Activated T-cell treated with anti-CD3 and anti-CD28 coated beads for 4 hours (primary cell): ENCODE data around the gene EIF4G3.
"Not testable (repeated sequence)": the region's sequence is repeated elsewhere in the genome, so short reads cannot be mapped to it uniquely, and the experiment has no call there.

ENCODE experiments used
- DNase-seq: peaks from one replicate; pipeline ENCODE4 v3.0.0-alpha.2; 2020

The EIF4G3 gene

GRCh38 chr1:21065851-21066250 lies 110.8 kb downstream of the EIF4G3 start:
- no peak for DNase-seq

GRCh38 chr1:21064057-21064456 lies 112.6 kb downstream of the EIF4G3 start:
- no peak for DNase-seq

GRCh38 chr1:21060523-21060922 lies 116.2 kb downstream of the EIF4G3 start:
- DNase-seq: no peak

- no peak for DNase-seq
Observed at GRCh38 chr1:21059021-21059420, 117.7 kb downstream of the EIF4G3 start.

- DNase-seq: no peak
Observed at GRCh38 chr1:21058035-21058793, 118.5 kb downstream of the EIF4G3 start.

- DNase-seq: not testable (repeated sequence)
Observed at GRCh38 chr1:21053189-21053928, 123.3 kb downstream of the EIF4G3 start.

- DNase-seq: no peak
Observed at GRCh38 chr1:21052034-21052433, 124.7 kb downstream of the EIF4G3 start.

GRCh38 chr1:21051177-21051825 lies 125.4 kb downstream of the EIF4G3 start:
- DNase-seq: no peak

- DNase-seq: no peak
Observed at GRCh38 chr1:21050031-21050430, 126.7 kb downstream of the EIF4G3 start.

- DNase-seq: no peak
Observed at GRCh38 chr1:21048462-21048861, 128.2 kb downstream of the EIF4G3 start.

- DNase-seq: no peak
Observed at GRCh38 chr1:21046132-21046531, 130.6 kb downstream of the EIF4G3 start.

- no peak for DNase-seq
Observed at GRCh38 chr1:21045351-21045750, 131.3 kb downstream of the EIF4G3 start.

GRCh38 chr1:21042929-21043605 lies 133.6 kb downstream of the EIF4G3 start:
- no peak for DNase-seq

GRCh38 chr1:21041541-21041940 lies 135.2 kb downstream of the EIF4G3 start:
- DNase-seq: no peak

- no peak for DNase-seq
Observed at GRCh38 chr1:21037091-21037490, 139.6 kb downstream of the EIF4G3 start.

- no peak for DNase-seq
Observed at GRCh38 chr1:21035794-21036193, 140.9 kb downstream of the EIF4G3 start.

- no peak for DNase-seq
Observed at GRCh38 chr1:21034725-21035628, 141.7 kb downstream of the EIF4G3 start.

GRCh38 chr1:21032741-21033140 lies 144.0 kb downstream of the EIF4G3 start:
- no peak for DNase-seq

GRCh38 chr1:21030181-21030580 lies 146.5 kb downstream of the EIF4G3 start:
- no peak for DNase-seq

- no peak for DNase-seq
Observed at GRCh38 chr1:21028520-21029145, 148.1 kb downstream of the EIF4G3 start.

GRCh38 chr1:21027805-21028204 lies 148.9 kb downstream of the EIF4G3 start:
- no peak for DNase-seq

- no peak for DNase-seq
Observed at GRCh38 chr1:21024918-21025317, 151.8 kb downstream of the EIF4G3 start.
